ENCODE data around the gene ABCB9. TPM values are rescaled to one million over a fixed set of nuclear protein-coding genes. Genes with fewer than 3 reads are reported as not detected.

Gene ABCB9
- total RNA-seq, 1 experiment from 2014 or later: 14.7 TPM

DNA sequence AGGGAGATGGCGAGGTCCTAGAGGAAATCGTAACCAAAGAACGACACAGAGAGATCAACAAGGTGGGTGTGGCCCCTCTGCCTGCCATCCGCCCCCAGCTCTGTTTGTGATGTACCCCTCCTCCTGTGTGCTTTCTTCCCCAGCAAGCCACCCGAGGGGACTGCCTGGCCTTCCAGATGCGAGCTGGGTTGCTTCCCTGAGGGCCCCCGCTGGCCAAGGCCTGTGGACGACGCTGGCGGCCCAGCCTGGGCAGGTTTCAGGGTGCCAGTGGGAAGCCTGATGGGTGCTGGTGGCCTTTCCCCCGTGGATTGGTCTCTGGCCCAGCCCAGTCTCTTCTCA, 16.2 kb upstream of the ABCB9 start:
- H3K36me3 ChIP-seq (ENCODE audit: control insufficient read depth in 1 of 2, insufficient read depth in 2 of 2, low read length in 2 of 2): peaks cover 1 to 2% of the 10 kb centered on the region in 2 experiments; a peak in 3 of 4 replicates
- ATAC-seq: no peak
- H3K9me3 ChIP-seq (ENCODE audit: control insufficient read depth in 1 of 2, insufficient read depth in 1 of 2, low read depth in 1 of 2, low read length in 2 of 2): no peaks in the 10 kb centered on the region
- H3K27ac ChIP-seq (ENCODE audit: low read depth, low read length): peak overlapping the region; percentile 88; the same call in 1 of the 2 replicates
- DNase-seq (ENCODE audit: low read depth, low spot score): no peak
- no peaks in the 10 kb centered on the region for H4K20me1 ChIP-seq (ENCODE audit: insufficient read depth)
- no peak overlapping the region for H2AFZ ChIP-seq (ENCODE audit: low read depth, low read length, poor library complexity, severe bottlenecking)
- intact Hi-C loops (cut with micrococcal nuclease): no loop called here
- H3K4me1 ChIP-seq (ENCODE audit: control insufficient read depth in 1 of 2, insufficient read depth in 2 of 2, low read length in 2 of 2): peaks cover 14 to 23% of the 10 kb centered on the region in 2 experiments
- TSS peak; percentile 75 for BruUV-seq (replicated peaks)
- no peaks in the 10 kb centered on the region for H3K27me3 ChIP-seq (ENCODE audit: insufficient read depth, low read length)
- no peak overlapping the region for H3K9ac ChIP-seq (ENCODE audit: low read length)
- ChIA-PET CTCF (no interaction called here), POLR2A (no interaction called here), RAD21 (ENCODE audit: low non-redundant PET in 1 of 2, low total read pairs in 2 of 2, uncharacterized antibody in 2 of 2, unreplicated experiment in 2 of 2) (no interaction called here)
- TF ChIP-seq JUND (IDR thresholded peaks at IDR 0.05) (no peak), TCF7L2 (IDR thresholded peaks at IDR 0.05; ENCODE audit: borderline replicate concordance, extremely low read depth, insufficient read depth, insufficient read length) (no peak), YY1 (IDR thresholded peaks at IDR 0.05; ENCODE audit: extremely low read depth, insufficient replicate concordance, low read depth, low read length) (no peak), CBX3 (IDR thresholded peaks at IDR 0.05; ENCODE audit: low read depth) (no peak), SP1 (IDR thresholded peaks at IDR 0.05; ENCODE audit: low read depth) (no peak), POLR2AphosphoS5 (IDR thresholded peaks at IDR 0.05; ENCODE audit: low read depth, low read length) (no peak), FOSL1 (IDR thresholded peaks at IDR 0.05; ENCODE audit: low read depth) (no peak), ZNF274 (IDR thresholded peaks at IDR 0.05; ENCODE audit: low read depth, low read length) (no peak), EZH2 (IDR thresholded peaks at IDR 0.05) (no peak), SIN3A (IDR thresholded peaks at IDR 0.05; ENCODE audit: low read depth) (no peak), ZBTB33 (IDR thresholded peaks at IDR 0.05; ENCODE audit: extremely low read depth, insufficient replicate concordance, low read length) (no peak), ZFX (IDR thresholded peaks at IDR 0.05) (no peak), RAD21 (IDR thresholded peaks at IDR 0.05; ENCODE audit: low read depth) (no peak), ELF1 (IDR thresholded peaks at IDR 0.05; ENCODE audit: borderline replicate concordance, low read depth) (no peak), MAX (IDR thresholded peaks at IDR 0.05) (no peak), CEBPB (IDR thresholded peaks at IDR 0.05; ENCODE audit: low read depth) (no peak), SRF (IDR thresholded peaks at IDR 0.05; ENCODE audit: low read depth) (no peak), EZH2phosphoT487 (IDR thresholded peaks at IDR 0.05; ENCODE audit: borderline replicate concordance) (no peak)
- TF ChIP-seq, protein P1, sequence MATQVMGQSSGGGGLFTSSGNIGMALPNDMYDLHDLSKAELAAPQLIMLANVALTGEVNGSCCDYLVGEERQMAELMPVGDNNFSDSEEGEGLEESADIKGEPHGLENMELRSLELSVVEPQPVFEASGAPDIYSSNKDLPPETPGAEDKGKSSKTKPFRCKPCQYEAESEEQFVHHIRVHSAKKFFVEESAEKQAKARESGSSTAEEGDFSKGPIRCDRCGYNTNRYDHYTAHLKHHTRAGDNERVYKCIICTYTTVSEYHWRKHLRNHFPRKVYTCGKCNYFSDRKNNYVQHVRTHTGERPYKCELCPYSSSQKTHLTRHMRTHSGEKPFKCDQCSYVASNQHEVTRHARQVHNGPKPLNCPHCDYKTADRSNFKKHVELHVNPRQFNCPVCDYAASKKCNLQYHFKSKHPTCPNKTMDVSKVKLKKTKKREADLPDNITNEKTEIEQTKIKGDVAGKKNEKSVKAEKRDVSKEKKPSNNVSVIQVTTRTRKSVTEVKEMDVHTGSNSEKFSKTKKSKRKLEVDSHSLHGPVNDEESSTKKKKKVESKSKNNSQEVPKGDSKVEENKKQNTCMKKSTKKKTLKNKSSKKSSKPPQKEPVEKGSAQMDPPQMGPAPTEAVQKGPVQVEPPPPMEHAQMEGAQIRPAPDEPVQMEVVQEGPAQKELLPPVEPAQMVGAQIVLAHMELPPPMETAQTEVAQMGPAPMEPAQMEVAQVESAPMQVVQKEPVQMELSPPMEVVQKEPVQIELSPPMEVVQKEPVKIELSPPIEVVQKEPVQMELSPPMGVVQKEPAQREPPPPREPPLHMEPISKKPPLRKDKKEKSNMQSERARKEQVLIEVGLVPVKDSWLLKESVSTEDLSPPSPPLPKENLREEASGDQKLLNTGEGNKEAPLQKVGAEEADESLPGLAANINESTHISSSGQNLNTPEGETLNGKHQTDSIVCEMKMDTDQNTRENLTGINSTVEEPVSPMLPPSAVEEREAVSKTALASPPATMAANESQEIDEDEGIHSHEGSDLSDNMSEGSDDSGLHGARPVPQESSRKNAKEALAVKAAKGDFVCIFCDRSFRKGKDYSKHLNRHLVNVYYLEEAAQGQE (IDR thresholded peaks at IDR 0.05; ENCODE audit: low read depth): no peak
- TF ChIP-seq, protein P2, sequence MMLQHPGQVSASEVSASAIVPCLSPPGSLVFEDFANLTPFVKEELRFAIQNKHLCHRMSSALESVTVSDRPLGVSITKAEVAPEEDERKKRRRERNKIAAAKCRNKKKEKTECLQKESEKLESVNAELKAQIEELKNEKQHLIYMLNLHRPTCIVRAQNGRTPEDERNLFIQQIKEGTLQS (IDR thresholded peaks at IDR 0.05): no peak
- peaks cover 23% of the 10 kb centered on the region for H3K79me2 ChIP-seq (ENCODE audit: insufficient read depth, low read length)
- no peak overlapping the region for H3K4me3 ChIP-seq (replicated peaks in 1 of 2; ENCODE audit: low read depth in 1 of 2, low read length in 2 of 2)
- no peaks in the 10 kb centered on the region for H3K9me2 ChIP-seq (ENCODE audit: insufficient read depth)
- H3K4me2 ChIP-seq (ENCODE audit: low read length): peak overlapping the region; percentile 100; the same call in 1 of the 2 replicates

Measured in HCT116 (cell line).